Transverse colon (tissue), 4 donors: ENCODE measurements around the gene CCL16. TPM values are rescaled to one million over a fixed set of nuclear protein-coding genes. Genes with fewer than 3 reads are reported as not detected.

Experiments
- DNase-seq: peaks from one replicate; pipeline ENCODE4 v3.0.0-alpha.2; 2019
- H3K27ac ChIP-seq, 4 donors: fragments of 200-600 bp; sonication (generic); 2 replicates each; pipeline ENCODE4 v1.5.1; 2016 to 2018; ENCODE audit warnings: inconsistent platforms in 4 of 4
- H3K27me3 ChIP-seq: fragments of 200-600 bp; sonication (generic); 2 replicates; pipeline ENCODE4 v1.5.1; 2017; ENCODE audit warnings: inconsistent platforms
- H3K36me3 ChIP-seq, 4 donors: fragments of 200-600 bp; sonication (generic); 2 replicates each; pipeline ENCODE4 v1.5.1; 2017 to 2019; ENCODE audit warnings: inconsistent platforms in 4 of 4
- H3K4me1 ChIP-seq, 4 donors: fragments of 200-600 bp; sonication (generic); 2 replicates each; pipeline ENCODE4 v1.5.1; 2017 to 2020; ENCODE audit warnings: inconsistent platforms in 4 of 4
- H3K4me3 ChIP-seq, 4 donors: fragments of 200-600 bp; sonication (generic); 1 replicate in 1 of 4; 2 replicates in 3 of 4; pipeline versions ENCODE4 v1.5.1 to v1.6.1; 2017 to 2019; ENCODE audit warnings: inconsistent platforms in 4 of 4
- H3K9me3 ChIP-seq, 2 donors: fragments of 200-600 bp; sonication (generic); 2 replicates each; pipeline ENCODE4 v1.5.1; 2017 to 2019; ENCODE audit warnings: inconsistent platforms in 2 of 2
- EP300 ChIP-seq: sonication (generic); formaldehyde crosslinking; IDR thresholded peaks from one replicate; pipeline ENCODE4 v1.6.1; 2017; ENCODE audit warnings: antibody characterized with exemption, low read depth
- POLR2A ChIP-seq: fragments of 450-650 bp; IDR thresholded peaks from one replicate; pipeline ENCODE4 v1.6.1; 2016; ENCODE audit warnings: antibody characterized with exemption, mild to moderate bottlenecking, moderate library complexity
- POLR2AphosphoS5 ChIP-seq, 3 donors: sonication (generic); formaldehyde crosslinking; IDR thresholded peaks; one replicate each; pipeline ENCODE4 v1.6.1; 2016; ENCODE audit warnings: antibody characterized with exemption in 3 of 3
- WGBS, 2 donors: methylation state at CpG; one replicate each; pipeline ENCODE4 v1.1.5; 2018; ENCODE audit warnings: low coverage in 1 of 2; 5-methylcytosine and 5-hydroxymethylcytosine counted together
- in situ Hi-C, 4 donors: fragments of 200-750 bp; cut with MboI; loops; one replicate each; pipeline versions ENCODE4 v1.15.0 to v1.15.1; 2017; ENCODE audit warnings: low sequenced_read_pairs in 3 of 4, low pct_ligation_motif_present in 1 of 4, low pct_unique_long_range_greater_than_20kb in 1 of 4
- intact Hi-C: fragments of 100-400 bp; cut with DNase I; formaldehyde crosslinking; loops from one replicate; pipeline ENCODE4 v1.15.1; 2023; ENCODE audit warnings: low total_unique reads
- total RNA-seq, 4 donors: library from RNA; depleted of rRNA; stranded (reverse); fragments of >200 nt; gene quantifications; one replicate each; pipeline ENCODE4 v1.1.0, GENCODE V29; 2016
- TF ChIP-seq, protein P1 (sequence below), 5 experiments: fragments of 200-600 bp in 3 of 5; fragments of 450-650 bp in 2 of 5; sonication (generic) in 3 of 5; IDR thresholded peaks; 1 replicate in 2 of 5; 2 replicates in 3 of 5; pipeline ENCODE4 v1.5.1; 2016 to 2017; ENCODE audit warnings: antibody characterized with exemption in 5 of 5, inconsistent platforms in 3 of 5, mild to moderate bottlenecking in 2 of 5, moderate library complexity in 1 of 5

CCL16 gene
- total RNA-seq, 4 donors from 2014 or later, result not detected

DNA sequence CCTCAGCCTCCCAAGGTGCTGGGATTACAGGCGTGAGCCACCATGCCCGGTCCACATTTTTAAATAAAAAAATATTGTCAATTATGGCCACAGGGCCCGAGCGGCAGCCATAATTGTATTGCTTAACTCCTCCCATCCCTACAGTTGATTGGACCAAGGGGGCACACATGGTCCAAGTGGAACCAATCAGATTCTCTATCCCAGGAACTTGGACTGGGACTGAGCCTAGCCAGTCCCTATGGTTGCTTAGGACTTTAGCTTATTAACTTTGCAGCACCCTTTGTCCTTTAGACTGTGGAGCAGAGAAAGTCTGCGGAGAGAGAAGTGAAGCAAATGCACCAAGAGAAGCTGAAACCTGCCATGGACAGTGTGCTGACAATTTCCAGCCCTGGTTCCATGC is 45.2 kb downstream of the CCL16 start:
- WGBS, 2 donors, result 93% methylated on average over 5 of the region's 5 CpGs; no CpG with 5 or more reads in 1 of the 2 donors
- H3K4me3 ChIP-seq, result no peak overlapping the region
- H3K9me3 ChIP-seq, result no peaks in the 10 kb centered on the region
- no peaks in the 10 kb centered on the region for H3K27me3 ChIP-seq
- no peak overlapping the region for H3K27ac ChIP-seq
- TF ChIP-seq EP300 (no peak), POLR2A (no peak), POLR2AphosphoS5 (IDR thresholded peaks at IDR 0.05) (no peak)
- TF ChIP-seq, protein P1, sequence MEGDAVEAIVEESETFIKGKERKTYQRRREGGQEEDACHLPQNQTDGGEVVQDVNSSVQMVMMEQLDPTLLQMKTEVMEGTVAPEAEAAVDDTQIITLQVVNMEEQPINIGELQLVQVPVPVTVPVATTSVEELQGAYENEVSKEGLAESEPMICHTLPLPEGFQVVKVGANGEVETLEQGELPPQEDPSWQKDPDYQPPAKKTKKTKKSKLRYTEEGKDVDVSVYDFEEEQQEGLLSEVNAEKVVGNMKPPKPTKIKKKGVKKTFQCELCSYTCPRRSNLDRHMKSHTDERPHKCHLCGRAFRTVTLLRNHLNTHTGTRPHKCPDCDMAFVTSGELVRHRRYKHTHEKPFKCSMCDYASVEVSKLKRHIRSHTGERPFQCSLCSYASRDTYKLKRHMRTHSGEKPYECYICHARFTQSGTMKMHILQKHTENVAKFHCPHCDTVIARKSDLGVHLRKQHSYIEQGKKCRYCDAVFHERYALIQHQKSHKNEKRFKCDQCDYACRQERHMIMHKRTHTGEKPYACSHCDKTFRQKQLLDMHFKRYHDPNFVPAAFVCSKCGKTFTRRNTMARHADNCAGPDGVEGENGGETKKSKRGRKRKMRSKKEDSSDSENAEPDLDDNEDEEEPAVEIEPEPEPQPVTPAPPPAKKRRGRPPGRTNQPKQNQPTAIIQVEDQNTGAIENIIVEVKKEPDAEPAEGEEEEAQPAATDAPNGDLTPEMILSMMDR (IDR thresholded peaks at IDR 0.05), result no peak
- peaks cover 0 to under 1% (median under 1%) of the 10 kb centered on the region in 4 donors for H3K4me1 ChIP-seq
- intact Hi-C loops (no loop called here), in situ Hi-C loops (no loop called here)
- no peaks in the 10 kb centered on the region for H3K36me3 ChIP-seq
- no peak for DNase-seq

- intact Hi-C loops (no loop called here), in situ Hi-C loops (no loop called here)
- no peak for DNase-seq
- Histone ChIP-seq H3K9me3 (no peaks in the 10 kb centered on the region), H3K27ac (no peak overlapping the region), H3K27me3 (peaks cover 4% of the 10 kb centered on the region), H3K4me3 (no peak overlapping the region), H3K4me1 (peaks cover 2 to 13% (median 11%) of the 10 kb centered on the region in 4 donors), H3K36me3 (no peaks in the 10 kb centered on the region)
- WGBS, 2 donors, result 77 to 82% methylated on average over 10 of the region's 10 CpGs
- no peak for TF ChIP-seq EP300
- no peak for TF ChIP-seq POLR2A
- TF ChIP-seq POLR2AphosphoS5 (IDR thresholded peaks at IDR 0.05), result no peak
- TF ChIP-seq, protein P1 (IDR thresholded peaks at IDR 0.05), result no peak
Observed at GRCh38 chr17:35934760-35935159, 46.5 kb downstream of the CCL16 start.

- Histone ChIP-seq H3K4me1 (peaks cover 2 to 13% (median 12%) of the 10 kb centered on the region in 4 donors), H3K9me3 (no peaks in the 10 kb centered on the region), H3K4me3 (no peak overlapping the region), H3K27ac (no peak overlapping the region), H3K27me3 (peaks cover 14% of the 10 kb centered on the region), H3K36me3 (no peaks in the 10 kb centered on the region)
- TF ChIP-seq POLR2A (no peak), POLR2AphosphoS5 (IDR thresholded peaks at IDR 0.05) (no peak), EP300 (no peak)
- TF ChIP-seq, protein P1 (IDR thresholded peaks at IDR 0.05), result no peak
- in situ Hi-C loops (no loop called here), intact Hi-C loops (no loop called here)
- no peak for DNase-seq
Observed at GRCh38 chr17:35932586-35932985, 48.7 kb downstream of the CCL16 start.

GRCh38 chr17:35931794-35932425 is 49.4 kb downstream of the CCL16 start:
- 56 to 85% methylated on average over 2 to 6 of the region's 6 CpGs for WGBS, 2 donors

More at GRCh38 chr17:35931794-35932425, 49.4 kb downstream of the CCL16 start:
- no peak for DNase-seq
- no peaks in the 10 kb centered on the region for H3K36me3 ChIP-seq
- no peaks in the 10 kb centered on the region for H3K9me3 ChIP-seq
- H3K27me3 ChIP-seq, result peaks cover 14% of the 10 kb centered on the region
- no peak overlapping the region for H3K4me3 ChIP-seq
- in situ Hi-C loops, result no loop called here
- H3K27ac ChIP-seq, result no peak overlapping the region
- intact Hi-C loops, result no loop called here
- TF ChIP-seq POLR2AphosphoS5 (IDR thresholded peaks at IDR 0.05) (no peak), POLR2A (no peak), EP300 (no peak)
- H3K4me1 ChIP-seq, result peaks cover 2 to 13% (median 12%) of the 10 kb centered on the region in 4 donors
